HG03432 (cell line): ENCODE measurements around the gene SUPT5H.
"Not testable (repeated sequence)": the region's sequence is repeated elsewhere in the genome, so short reads cannot be mapped to it uniquely, and the experiment has no call there.

Experiments used
- ATAC-seq: cut with Tn5 transposase; IDR thresholded peaks from one replicate; pipeline ENCODE4 v1.9.1; 2021; ENCODE audit warnings: mild to moderate bottlenecking, moderate library complexity; ENCODE audit not compliant: unreplicated experiment

Gene SUPT5H

GRCh38 chr19:39424934-39425333, 20.4 kb upstream of the SUPT5H start:
- no peak for ATAC-seq

GRCh38 chr19:39425744-39426143, 19.6 kb upstream of the SUPT5H start:
- no peak for ATAC-seq

- no peak for ATAC-seq
Observed at GRCh38 chr19:39426170-39426569, 19.2 kb upstream of the SUPT5H start.

GRCh38 chr19:39427707-39428106, 17.7 kb upstream of the SUPT5H start:
- ATAC-seq = no peak

- no peak for ATAC-seq
Observed at GRCh38 chr19:39428283-39429112, 16.9 kb upstream of the SUPT5H start.

GRCh38 chr19:39430675-39431593, 14.4 kb upstream of the SUPT5H start:
- ATAC-seq = no peak

GRCh38 chr19:39432677-39433025, 12.7 kb upstream of the SUPT5H start:
- no peak for ATAC-seq

- ATAC-seq = no peak
Observed at GRCh38 chr19:39433480-39434079, 11.8 kb upstream of the SUPT5H start.

GRCh38 chr19:39434123-39435076, 11.0 kb upstream of the SUPT5H start:
- no peak for ATAC-seq

GRCh38 chr19:39435499-39436349, 9.7 kb upstream of the SUPT5H start, which contains the start of gene RPS16:
RPS16 (minus strand) TSS chr19:39435949; CDS start chr19:39435895, 54 bp downstream.
- peak; percentile 83 for ATAC-seq

- ATAC-seq = no peak
Observed at GRCh38 chr19:39436350-39436716, 9.0 kb upstream of the SUPT5H start.

- ATAC-seq = no peak
Observed at GRCh38 chr19:39438270-39438934, 7.0 kb upstream of the SUPT5H start.

GRCh38 chr19:39444598-39445195, 685 bp upstream of the SUPT5H start:
- no peak for ATAC-seq

GRCh38 chr19:39446365-39447084, 1.1 kb downstream of the SUPT5H start:
- no peak for ATAC-seq

GRCh38 chr19:39448271-39448670, 2.9 kb downstream of the SUPT5H start:
- ATAC-seq = no peak

- ATAC-seq = no peak
Observed at GRCh38 chr19:39449116-39449797, 3.9 kb downstream of the SUPT5H start.

GRCh38 chr19:39451257-39451656, 5.9 kb downstream of the SUPT5H start:
- ATAC-seq = not testable (repeated sequence)
